Fibroblast of mammary gland (primary cell): ENCODE data around the gene LARP1B.
"Not testable (repeated sequence)": the region's sequence is repeated elsewhere in the genome, so short reads cannot be mapped to it uniquely, and the experiment has no call there.

Experiments used
- DNase-seq: peaks from one replicate; pipeline ENCODE4 v3.0.0-alpha.2; 2010; ENCODE audit warnings: low read depth
- H3K4me3 ChIP-seq: 2 replicates; pipeline ENCODE4 v1.5.1; 2011; ENCODE audit warnings: low read depth, mild to moderate bottlenecking, low read length, moderate library complexity; ENCODE audit not compliant: control insufficient read depth
- CTCF ChIP-seq: conservative IDR thresholded peaks from 2 replicates; pipeline ENCODE4 v1.5.1; 2011; ENCODE audit warnings: low read depth, low read length, inconsistent platforms; ENCODE audit not compliant: control insufficient read depth, insufficient read depth

Gene LARP1B

GRCh38 chr4:128241981-128242380 is 180.9 kb downstream of the LARP1B start:
- H3K4me3 ChIP-seq, result no peak overlapping the region
- no peak for TF ChIP-seq CTCF
- DNase-seq, result no peak

DNA sequence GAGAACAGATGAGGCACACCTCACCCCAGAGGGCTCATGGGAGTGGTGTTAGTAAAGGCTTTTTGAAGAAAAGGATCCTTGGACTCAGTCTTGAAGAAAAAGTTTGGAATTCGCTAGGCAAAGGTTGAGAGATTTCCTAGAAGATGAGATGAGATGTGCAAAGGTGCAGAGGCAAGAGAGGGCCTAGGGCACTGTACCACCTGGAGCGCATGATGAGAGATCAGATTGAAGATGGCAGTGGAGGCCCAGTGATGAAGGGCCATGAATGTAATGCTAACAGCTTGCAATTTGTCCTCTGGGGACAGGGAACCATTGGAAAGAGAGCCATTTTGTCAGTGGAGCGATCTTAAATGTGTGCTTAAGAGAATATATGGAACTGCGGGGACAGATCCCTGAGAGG is 181.5 kb downstream of the LARP1B start:
- H3K4me3 ChIP-seq, result no peak overlapping the region
- TF ChIP-seq CTCF, result no peak
- no peak for DNase-seq

GRCh38 chr4:128244379-128244778 is 183.3 kb downstream of the LARP1B start:
- H3K4me3 ChIP-seq, result no peak overlapping the region
- DNase-seq, result peak; percentile 64
- TF ChIP-seq CTCF, result no peak

GRCh38 chr4:128245391-128245790 is 184.3 kb downstream of the LARP1B start:
- H3K4me3 ChIP-seq, DNase-seq: not testable (repeated sequence)

DNA sequence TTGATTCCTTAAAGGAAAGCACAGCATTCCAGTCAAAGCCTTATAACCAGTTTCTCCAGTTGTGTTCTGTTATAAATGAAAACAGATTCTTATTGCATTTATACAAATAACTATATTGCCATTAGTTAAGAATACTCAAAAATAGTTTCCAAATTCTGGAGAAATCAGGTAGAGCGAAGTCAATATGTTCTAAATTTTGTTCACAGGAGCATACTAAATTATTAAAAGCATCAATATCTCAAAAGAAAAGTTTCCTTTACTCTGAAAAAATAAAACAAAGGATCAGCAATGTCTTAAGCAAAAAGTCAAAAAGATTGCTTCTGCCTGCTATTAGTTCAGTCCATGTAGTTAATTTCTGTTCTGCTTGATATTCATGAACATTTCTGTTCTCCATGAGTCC is 186.8 kb downstream of the LARP1B start:
- no peak for TF ChIP-seq CTCF
- DNase-seq, result no peak
- no peak overlapping the region for H3K4me3 ChIP-seq

DNA sequence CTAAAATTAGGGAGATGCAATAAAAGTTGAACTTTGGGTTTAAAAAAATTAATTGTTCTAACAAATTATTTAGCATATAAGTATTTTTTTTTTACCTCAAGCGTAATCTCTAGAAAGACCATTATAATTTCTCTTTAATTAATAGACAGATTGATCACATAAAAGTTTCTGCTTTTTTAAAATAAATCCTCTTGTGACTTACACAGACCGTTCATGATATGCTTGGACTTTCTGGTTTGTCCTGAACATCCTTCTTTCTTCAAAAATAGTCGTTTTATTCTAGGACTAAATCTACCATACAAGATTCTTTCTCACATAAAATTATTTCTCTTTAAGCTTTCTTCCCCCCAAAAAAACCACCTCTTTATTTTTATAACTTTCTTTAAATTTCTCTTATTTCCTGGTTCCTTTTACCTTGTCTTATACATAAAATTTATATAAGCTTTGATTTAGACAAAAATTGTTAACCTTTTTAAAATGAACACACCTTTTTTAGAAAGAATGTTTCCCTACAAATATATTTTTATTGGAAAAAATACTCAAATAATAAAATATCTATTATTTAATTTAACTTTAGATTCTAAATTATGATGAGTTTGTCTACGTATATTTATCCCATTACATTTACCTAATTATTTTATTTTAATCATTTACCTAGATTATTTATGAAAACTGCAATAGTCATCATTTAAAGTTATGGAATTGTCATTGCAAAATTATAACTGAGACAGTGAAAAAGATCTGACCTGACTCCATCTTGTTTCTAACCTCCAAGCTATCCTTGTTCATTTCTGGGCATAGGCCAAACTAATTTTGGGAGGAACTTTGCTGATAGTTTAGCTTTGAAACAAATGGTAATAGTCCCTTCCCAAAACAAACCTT is 188.9 kb downstream of the LARP1B start:
- DNase-seq, result peak; percentile 35
- TF ChIP-seq CTCF, result no peak

DNA sequence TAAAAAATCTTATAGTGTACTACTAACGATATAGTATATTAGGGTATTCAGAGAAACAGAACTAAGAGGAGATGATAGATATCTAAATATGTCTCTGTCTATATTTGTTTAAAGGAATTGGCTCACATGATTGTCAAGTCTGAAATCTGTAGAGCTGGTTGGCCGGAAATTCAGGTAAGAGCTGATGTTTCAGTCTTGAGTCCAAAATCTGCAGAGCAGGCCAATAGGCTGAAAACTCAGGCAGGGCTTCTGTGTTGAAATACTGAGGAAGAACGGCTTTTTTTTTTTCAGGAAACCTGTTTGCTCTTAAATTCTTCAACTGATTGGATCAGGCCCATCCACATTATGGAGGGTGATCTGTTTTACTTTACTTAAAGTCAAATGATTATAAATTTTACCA is 194.8 kb downstream of the LARP1B start:
- H3K4me3 ChIP-seq, result no peak overlapping the region
- no peak for DNase-seq
- TF ChIP-seq CTCF, result no peak

More for the DNA sequence above, 188.9 kb downstream of the LARP1B start:
- H3K4me3 ChIP-seq, result no peak overlapping the region
